SK-N-SH (cell line): Measurements from ENCODE around the gene ETV6.

ENCODE experiments used
- CHD2 ChIP-seq: fragments of 150-350 bp; IDR thresholded peaks from 2 replicates; pipeline ENCODE4 v1.6.1; 2018; ENCODE audit warnings: low read length; ENCODE audit not compliant: partially characterized antibody
- CTCF ChIP-seq: fragments of 200-600 bp; sonication (generic); IDR thresholded peaks from 2 replicates; pipeline ENCODE4 v1.6.1; 2017; ENCODE audit warnings: antibody characterized with exemption, mild to moderate bottlenecking, moderate library complexity
- ELF1 ChIP-seq: IDR thresholded peaks from 2 replicates; pipeline ENCODE4 v1.4.0; 2012
- EZH2phosphoT487 ChIP-seq: fragments of 200-600 bp; sonication (generic); IDR thresholded peaks from 2 replicates; pipeline ENCODE4 v1.6.1; 2017; ENCODE audit warnings: low read depth, mixed run types, mild to moderate bottlenecking, antibody characterized with exemption, moderate library complexity, borderline replicate concordance
- IRF3 ChIP-seq: fragments of 150-350 bp; IDR thresholded peaks from 2 replicates; pipeline ENCODE4 v1.6.1; 2016; ENCODE audit warnings: mild to moderate bottlenecking, low read depth, low read length
- MAX ChIP-seq: IDR thresholded peaks from 2 replicates; pipeline ENCODE4 v1.4.0; 2012; ENCODE audit warnings: low read depth
- NFIC ChIP-seq: IDR thresholded peaks from 2 replicates; pipeline ENCODE4 v1.4.0; 2012; ENCODE audit warnings: borderline replicate concordance
- POLR2AphosphoS5 ChIP-seq: IDR thresholded peaks from 2 replicates; pipeline ENCODE4 v1.6.1; 2012; ENCODE audit warnings: low read depth, low read length
- RAD21 ChIP-seq: IDR thresholded peaks from 2 replicates; pipeline ENCODE4 v1.6.1; 2012; ENCODE audit warnings: mild to moderate bottlenecking, low read length
- REST ChIP-seq: IDR thresholded peaks from 2 replicates; pipeline ENCODE4 v1.6.1; 2012; ENCODE audit warnings: mild to moderate bottlenecking, low read depth, low read length, moderate library complexity
- YY1 ChIP-seq: IDR thresholded peaks from 2 replicates; pipeline ENCODE4 v1.4.0; 2012; ENCODE audit warnings: low read depth, mild to moderate bottlenecking

- no peak for TF ChIP-seq REST
- TF ChIP-seq YY1 = no peak
- no peak for TF ChIP-seq CTCF
- no peak for TF ChIP-seq NFIC
- no peak for TF ChIP-seq EZH2phosphoT487
- no peak for TF ChIP-seq IRF3
- no peak for TF ChIP-seq MAX
- no peak for TF ChIP-seq ELF1
- no peak for TF ChIP-seq CHD2
- TF ChIP-seq RAD21 = no peak
- TF ChIP-seq POLR2AphosphoS5 = no peak
These were observed 77.2 kb downstream of the ETV6 start for GRCh38 chr12:11726659-11727058.
